H7 (cell line): ENCODE results near the gene UCP3. TPM values are rescaled to one million over a fixed set of nuclear protein-coding genes. Genes with fewer than 3 reads are reported as not detected.

Experiments
- DNase-seq: peaks from one replicate; pipeline ENCODE4 v3.0.0; 2012
- H3K27me3 ChIP-seq: 2 replicates; pipeline ENCODE4 v1.6.0; 2011; ENCODE audit warnings: mild to moderate bottlenecking, low read length; ENCODE audit not compliant: control insufficient read depth, insufficient read depth
- H3K36me3 ChIP-seq: replicated peaks from 2 replicates; pipeline ENCODE4 v1.5.1; 2011; ENCODE audit warnings: low read length; ENCODE audit not compliant: control insufficient read depth, insufficient read depth
- H3K4me3 ChIP-seq: 2 replicates; pipeline ENCODE4 v1.5.1; 2011; ENCODE audit warnings: low read depth, mild to moderate bottlenecking, control low read depth, low read length, moderate library complexity; ENCODE audit not compliant: insufficient read depth
- total RNA-seq: library from RNA; depleted of rRNA; stranded (reverse); fragments of >200 nt; shearing (Covaris generic); gene quantifications from 2 replicates; pipeline ENCODE4 v1.2.3, GENCODE V29; 2014

UCP3 gene
- total RNA-seq, 1 experiment from 2014 or later: 0.10 TPM

DNA sequence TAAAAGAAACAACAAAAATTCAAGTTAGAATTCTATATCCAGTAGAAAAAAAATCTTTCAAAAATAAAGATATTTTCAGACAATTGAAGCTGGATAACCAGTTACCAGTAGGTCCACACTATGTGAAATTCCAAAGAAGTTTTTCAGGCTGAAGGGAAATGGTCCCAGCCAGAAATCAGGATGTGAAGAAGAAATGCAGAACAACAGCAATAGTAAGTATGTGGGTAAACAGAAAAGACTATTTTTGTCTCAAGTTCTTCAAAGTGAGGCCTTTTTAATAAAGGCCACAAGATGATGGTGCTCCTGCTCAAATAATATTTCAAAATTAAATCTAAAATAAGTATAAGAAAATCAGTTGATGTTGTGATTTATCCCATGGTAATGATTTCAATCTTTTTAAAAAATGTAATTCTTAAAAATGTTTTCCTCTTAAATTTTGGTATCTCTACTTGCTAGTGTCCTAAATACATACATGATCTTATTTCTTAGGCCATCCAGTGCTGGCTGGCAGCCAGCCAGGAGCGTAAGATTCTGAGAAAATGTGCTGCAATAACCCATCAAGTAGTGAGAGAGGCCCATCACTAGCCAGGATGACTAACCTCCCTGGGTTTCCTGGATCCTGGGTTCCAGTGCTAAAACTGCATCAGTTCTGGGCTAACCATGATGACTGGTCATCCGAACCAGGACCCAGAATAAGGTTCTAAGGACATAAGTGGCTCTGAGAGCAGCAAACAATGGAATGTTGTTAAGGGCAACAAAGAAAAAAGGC lies 15.6 kb upstream of the UCP3 start:
- Histone ChIP-seq H3K36me3 (peaks cover 1% of the 10 kb centered on the region; the same call in 1 of the 2 replicates), H3K4me3 (no peak overlapping the region), H3K27me3 (no peaks in the 10 kb centered on the region)
- no peak for DNase-seq

DNA sequence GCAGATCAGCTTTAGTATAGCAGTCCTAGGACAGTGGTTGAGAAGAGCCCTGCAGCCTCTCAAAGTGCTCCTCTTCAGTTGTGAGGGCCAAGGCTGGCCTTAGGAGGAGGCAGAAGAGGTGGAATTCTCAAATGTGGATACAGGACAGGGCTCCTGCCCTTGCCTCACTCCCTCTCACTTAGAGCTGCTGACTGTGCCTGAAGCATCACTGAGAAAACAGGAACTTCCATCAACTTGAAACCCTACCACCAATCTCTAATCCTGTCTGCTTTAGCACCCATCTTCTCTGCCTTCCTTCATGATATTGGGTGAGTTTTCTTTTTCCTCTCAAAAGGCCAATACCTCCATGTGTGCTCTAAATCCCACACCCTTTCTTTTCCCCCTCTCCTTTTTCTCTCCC lies 14.4 kb upstream of the UCP3 start:
- peaks cover 1% of the 10 kb centered on the region; the same call in 1 of the 2 replicates for H3K36me3 ChIP-seq

DNA sequence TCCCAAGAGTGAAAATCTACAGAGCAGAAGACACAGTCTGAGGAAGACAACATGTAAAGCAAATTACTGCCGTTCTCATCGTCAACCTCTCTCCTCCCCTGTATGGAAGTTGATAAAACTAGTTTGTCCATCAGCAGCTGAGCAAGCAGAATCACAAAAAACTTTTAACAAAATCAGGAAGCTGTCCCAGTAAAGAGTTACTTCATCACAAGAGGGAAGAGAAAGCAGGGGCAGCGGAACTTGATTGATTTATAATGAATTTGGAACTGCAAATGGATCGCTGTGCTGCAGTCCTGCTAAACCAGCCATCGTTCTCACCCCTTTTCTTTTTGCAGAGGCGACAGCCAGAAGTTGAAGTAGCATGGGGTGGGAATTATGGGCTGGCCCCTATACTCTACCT lies 13.7 kb upstream of the UCP3 start:
- Histone ChIP-seq H3K27me3 (no peaks in the 10 kb centered on the region), H3K36me3 (0 out of 2 replicates have a peak, but pooled peaks cover 1% of the 10 kb centered on the region), H3K4me3 (no peak overlapping the region)
- no peak for DNase-seq

More for the DNA sequence above, 14.4 kb upstream of the UCP3 start:
- H3K4me3 ChIP-seq: no peak overlapping the region
- DNase-seq: no peak
- no peaks in the 10 kb centered on the region for H3K27me3 ChIP-seq

DNA sequence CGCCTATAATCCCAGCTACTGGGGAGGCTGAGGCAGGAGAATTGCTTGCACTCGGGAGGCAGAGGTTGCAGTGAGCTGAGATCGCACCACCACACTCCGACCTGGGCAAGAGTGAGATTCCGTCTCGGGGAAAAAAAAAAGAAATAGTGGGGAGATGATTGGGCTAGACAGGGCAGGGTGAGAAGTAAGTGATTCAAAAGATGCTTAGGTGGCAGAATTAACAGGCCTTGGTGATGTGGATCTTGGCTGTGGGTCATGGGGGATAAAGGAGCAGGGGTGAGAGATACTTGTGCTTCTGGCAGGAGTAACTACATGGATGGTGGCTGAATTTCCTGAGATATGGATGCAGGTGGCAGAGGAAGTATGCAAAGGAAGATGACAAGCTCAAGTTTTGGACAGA lies 13.1 kb upstream of the UCP3 start:
- Histone ChIP-seq H3K27me3 (no peaks in the 10 kb centered on the region), H3K4me3 (no peak overlapping the region), H3K36me3 (0 out of 2 replicates have a peak, but pooled peaks cover 1% of the 10 kb centered on the region)
- no peak for DNase-seq

DNA sequence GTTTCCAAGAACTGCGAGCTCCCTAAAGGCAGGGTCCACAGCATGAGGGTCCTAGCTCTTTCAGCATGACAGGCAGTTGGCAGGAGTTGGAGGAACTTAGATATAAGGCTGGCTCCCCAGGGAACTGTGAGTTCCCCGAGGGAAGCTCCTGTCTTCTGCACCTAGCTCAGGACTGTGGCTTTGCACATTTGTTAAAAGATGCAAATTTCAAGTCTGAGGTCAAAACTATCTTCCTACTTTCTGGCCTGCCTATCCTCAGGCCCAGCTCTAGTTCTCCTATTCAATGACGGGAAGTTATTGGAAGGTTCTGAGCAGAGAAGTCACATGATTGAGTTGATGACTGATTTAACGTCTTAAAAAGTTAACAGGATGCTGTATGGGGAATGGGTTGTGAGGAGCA lies 11.7 kb upstream of the UCP3 start:
- DNase-seq: no peak
- Histone ChIP-seq H3K4me3 (no peak overlapping the region), H3K27me3 (no peaks in the 10 kb centered on the region), H3K36me3 (no peaks in the 10 kb centered on the region)

DNA sequence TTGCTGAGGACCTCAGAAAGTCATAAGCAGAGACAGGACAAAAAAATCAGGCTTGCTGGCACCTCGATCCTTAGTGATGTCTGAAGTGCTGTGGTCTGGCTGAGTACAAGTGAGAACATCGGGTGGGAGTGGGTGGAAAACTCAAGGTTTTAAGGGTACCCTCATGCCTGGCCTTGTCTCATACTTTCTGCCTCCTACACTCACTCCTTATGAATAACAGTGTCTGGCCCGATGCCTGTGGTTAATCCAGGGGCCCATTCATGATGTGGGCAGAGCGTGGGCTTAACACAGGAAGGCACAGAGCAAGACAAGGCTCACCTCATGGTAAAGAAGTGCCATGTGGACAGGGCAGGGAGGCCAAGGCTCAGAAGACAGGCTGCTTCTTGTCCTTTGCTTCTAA lies 11.0 kb upstream of the UCP3 start:
- DNase-seq: no peak
- H3K36me3 ChIP-seq: no peaks in the 10 kb centered on the region
- no peaks in the 10 kb centered on the region for H3K27me3 ChIP-seq
- H3K4me3 ChIP-seq: no peak overlapping the region

DNA sequence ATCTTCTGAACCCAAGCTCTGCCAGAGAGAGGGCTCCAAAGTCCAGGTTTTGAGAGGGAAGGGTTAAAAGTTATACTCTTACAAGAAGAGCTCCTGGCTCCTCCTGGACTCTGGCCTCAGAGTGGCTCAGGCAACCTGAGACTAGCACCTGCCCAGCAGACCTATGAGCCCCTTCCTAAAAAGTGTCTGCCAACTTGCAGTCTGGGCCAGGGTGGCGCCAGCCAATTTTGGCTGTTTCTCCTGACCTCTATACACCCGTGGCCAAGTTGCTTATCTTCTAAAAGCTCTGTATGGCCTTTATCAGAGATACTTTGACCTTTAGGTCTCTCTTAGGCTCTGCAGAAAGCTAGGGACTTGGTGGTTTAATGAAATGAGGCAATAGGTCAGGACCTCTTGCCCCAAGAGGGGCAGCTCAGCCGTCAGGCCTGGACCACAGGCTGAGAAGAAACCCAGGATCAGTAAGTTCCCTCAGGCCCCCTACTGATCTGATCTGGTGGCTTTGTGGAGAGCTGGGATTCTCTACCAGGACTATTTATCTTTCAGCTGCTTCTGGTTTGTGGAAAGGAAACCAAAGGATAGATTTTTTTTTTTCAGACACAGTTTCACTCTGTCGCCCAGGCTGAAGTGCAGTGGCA lies 10.3 kb upstream of the UCP3 start:
- no peak for DNase-seq
- no peaks in the 10 kb centered on the region for H3K36me3 ChIP-seq
- no peak overlapping the region for H3K4me3 ChIP-seq
- H3K27me3 ChIP-seq: no peaks in the 10 kb centered on the region

DNA sequence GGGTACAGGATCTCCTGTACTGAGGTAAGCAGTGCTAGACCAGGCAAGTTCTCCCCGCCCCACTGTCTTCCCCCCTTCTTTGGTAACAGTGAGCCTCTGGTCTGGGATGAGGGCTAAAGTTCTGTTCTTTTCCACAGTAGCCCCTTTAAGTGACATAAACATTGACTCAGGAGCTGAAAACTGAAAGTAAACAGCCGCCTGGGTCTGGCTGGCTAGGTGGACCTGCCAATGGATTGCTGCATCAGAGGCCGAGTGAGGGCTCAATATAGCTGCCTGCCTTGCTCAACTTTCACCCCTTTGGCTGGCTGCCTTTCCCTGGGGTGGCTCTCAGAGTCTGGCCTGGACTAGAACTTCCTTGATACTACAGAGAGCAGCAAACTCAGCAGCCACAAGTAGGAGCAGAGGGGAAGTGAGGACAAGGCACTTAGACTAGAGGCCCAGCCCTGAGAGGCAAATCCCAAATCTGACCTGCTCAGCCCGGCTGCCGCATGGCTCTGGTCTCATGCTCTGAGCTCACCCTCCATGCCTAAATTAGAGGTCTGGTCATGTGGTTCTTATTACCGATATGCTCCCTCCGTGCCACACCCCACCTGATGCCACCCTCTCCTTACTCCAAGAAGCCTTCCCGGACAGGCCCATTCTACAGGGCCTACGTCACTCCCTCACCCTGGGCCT lies 9.6 kb upstream of the UCP3 start:
- DNase-seq: no peak
- H3K27me3 ChIP-seq: no peaks in the 10 kb centered on the region
- H3K4me3 ChIP-seq: no peak overlapping the region
- no peaks in the 10 kb centered on the region for H3K36me3 ChIP-seq

DNA sequence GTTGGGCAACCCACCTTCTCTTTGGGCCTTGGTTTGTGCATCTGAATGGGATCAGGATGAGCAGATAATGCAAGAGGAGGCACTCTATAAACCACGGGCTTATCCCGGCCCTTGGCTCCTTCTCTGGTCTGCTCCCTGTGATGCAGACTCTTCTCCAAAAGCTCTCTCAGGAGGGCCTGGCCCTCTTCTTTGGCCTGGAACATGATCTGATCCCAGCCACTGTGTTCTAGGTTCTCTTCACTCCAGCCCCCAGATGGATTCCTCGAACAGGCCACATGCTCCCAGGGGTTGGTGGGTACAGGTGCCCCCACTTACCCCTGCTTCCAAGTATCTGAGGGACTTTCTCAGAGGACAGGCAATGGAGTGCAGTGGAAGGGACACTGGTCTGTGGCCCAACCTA lies 8.7 kb upstream of the UCP3 start:
- H3K36me3 ChIP-seq: no peaks in the 10 kb centered on the region; the same call in 1 of the 2 replicates
- no peak overlapping the region for H3K4me3 ChIP-seq
- H3K27me3 ChIP-seq: no peaks in the 10 kb centered on the region
- no peak for DNase-seq

DNA sequence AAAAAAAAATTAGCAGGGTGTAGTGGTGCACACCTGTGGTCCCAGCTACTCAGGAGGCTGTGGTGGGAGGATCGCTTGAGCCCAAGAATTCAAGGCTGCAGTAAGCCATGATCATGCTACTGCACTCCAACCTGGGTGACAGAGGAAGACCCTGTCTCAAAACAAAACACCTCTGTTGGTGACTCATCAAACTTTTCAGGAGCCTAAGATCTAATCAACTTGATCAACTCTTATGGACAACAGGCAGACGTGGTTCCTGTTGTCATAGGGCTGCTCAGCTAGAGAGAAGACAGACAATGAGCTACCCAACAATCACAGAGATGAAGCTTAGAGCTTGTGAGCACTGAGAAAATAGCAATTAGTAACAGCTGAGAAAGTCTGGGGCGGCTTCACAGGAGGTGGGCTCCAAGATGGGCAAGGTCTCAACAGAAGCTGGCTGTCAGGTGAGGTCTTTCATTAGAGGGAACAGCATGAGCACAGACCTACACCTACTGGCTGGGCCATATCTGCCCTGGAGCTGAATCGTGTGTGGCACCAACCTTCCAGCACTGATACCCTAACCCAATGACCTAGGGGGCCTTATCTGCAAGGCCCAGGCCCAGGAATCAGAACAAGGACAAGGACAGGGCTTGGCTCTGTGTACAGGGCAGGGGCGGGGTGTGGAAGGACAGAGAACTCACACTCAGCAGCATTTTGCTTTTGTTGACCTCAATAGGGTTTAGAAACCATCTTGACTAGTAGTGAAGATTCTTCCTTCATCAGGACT lies 7.2 kb upstream of the UCP3 start:
- Histone ChIP-seq H3K36me3 (no peaks in the 10 kb centered on the region; the same call in none of the 2 replicates), H3K27me3 (no peaks in the 10 kb centered on the region), H3K4me3 (no peak overlapping the region)
- DNase-seq: no peak

DNA sequence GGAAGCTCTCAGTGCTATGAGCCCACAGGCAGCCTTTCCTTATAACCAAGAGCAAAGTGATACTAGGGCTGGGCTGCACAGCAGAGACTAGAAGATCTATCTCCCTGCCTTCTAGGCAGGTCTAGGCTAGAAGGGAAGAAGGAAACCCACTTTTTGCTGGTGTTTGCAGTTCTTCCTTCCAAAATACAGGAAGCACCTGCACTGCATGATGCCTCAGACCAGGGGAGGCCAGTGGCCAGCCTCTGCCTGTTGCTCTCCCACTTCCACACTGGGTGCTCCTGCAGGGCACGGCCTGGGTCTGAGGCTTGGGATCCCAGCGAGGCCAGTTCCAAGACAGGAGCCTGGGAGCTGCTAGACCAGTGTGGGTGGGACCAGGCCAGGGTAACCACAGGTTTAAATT lies 6.0 kb upstream of the UCP3 start:
- H3K36me3 ChIP-seq: no peaks in the 10 kb centered on the region; the same call in none of the 2 replicates
- no peak for DNase-seq
- H3K4me3 ChIP-seq: no peak overlapping the region
- H3K27me3 ChIP-seq: no peaks in the 10 kb centered on the region

DNA sequence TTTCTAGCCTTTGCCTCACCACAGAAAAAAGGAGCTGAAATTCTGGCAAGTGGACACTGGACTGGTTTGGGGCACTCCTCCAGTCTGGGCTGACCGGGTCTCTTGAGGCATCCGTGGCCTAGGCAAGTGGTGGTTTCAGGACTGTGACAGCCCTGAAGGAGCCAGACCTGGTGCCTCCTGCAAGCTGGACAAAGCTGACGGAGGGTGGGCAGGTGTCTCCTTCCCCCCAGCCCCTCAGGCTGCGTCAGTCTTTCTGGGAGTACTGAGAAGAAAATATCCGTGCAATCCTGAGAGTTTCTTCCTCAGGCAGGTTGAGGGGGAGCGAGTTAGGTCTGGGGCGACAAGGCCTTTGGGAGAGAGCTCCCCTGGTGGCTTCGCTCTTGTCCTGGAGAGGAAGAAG lies 4.3 kb upstream of the UCP3 start:
- H3K4me3 ChIP-seq: no peak overlapping the region
- no peak for DNase-seq
- no peaks in the 10 kb centered on the region; the same call in none of the 2 replicates for H3K36me3 ChIP-seq
- H3K27me3 ChIP-seq: no peaks in the 10 kb centered on the region

DNA sequence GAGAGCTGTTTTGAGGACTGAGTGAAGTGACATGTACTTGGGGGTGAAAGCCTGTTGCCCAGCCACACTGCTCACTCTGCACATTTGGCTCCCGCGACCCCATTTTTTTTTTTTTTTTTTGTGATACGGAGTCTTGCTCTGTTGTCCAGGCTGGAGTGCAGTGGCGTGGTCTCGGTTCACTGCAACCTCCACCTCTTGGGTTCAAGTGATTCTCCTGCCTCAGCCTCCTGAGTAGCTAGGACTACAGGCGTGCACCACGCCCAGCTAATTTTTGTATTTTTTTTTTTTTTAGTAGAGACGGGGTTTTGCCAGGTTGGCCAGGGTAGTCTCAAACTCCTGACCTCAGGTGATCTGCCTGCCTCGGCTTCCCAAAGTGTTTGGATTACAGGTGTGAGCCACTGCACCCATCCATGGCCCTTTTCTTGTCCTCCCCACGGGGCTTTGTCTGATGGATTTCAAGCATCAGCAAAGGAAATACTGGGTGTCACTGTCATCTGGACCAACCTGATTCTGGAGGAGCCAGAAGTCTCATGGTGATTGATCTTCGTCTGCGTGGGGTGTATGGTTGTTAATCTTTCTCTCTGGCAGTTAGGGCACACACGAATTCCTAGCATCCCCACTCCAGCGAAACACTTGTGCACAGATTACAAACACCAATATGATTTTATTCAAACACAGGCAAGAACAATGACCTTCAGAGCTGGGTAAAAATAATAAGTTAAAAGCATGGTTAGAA lies 3.4 kb upstream of the UCP3 start:
- Histone ChIP-seq H3K4me3 (no peak overlapping the region), H3K27me3 (no peaks in the 10 kb centered on the region), H3K36me3 (no peaks in the 10 kb centered on the region; the same call in none of the 2 replicates)
- DNase-seq: no peak
